Fibroblast of the aortic adventitia (primary cell): Measurements from ENCODE around the gene LPIN3. TPM values are rescaled to one million over a fixed set of nuclear protein-coding genes. Genes with fewer than 3 reads are reported as not detected.

Experiments
- DNase-seq: peaks from one replicate; pipeline ENCODE4 v3.0.0-alpha.2; 2010; ENCODE audit warnings: low read depth
- H3K4me3 ChIP-seq: 2 replicates; pipeline ENCODE4 v1.5.1; 2011; ENCODE audit warnings: low read depth, mild to moderate bottlenecking, control low read depth, low read length, moderate library complexity
- total RNA-seq: library from RNA; depleted of rRNA; stranded (reverse); fragments of >200 nt; gene quantifications from 2 replicates; pipeline ENCODE4 v1.2.3, GENCODE V29; 2012; ENCODE audit warnings: low replicate concordance
- TF ChIP-seq, protein P1 (sequence below): IDR thresholded peaks from 2 replicates; pipeline ENCODE4 v1.5.1; 2011; ENCODE audit warnings: mild to moderate bottlenecking, low read length, control low read depth, inconsistent platforms; ENCODE audit not compliant: insufficient read depth

The LPIN3 gene
- total RNA-seq, 1 donor = 3.4 TPM

DNA sequence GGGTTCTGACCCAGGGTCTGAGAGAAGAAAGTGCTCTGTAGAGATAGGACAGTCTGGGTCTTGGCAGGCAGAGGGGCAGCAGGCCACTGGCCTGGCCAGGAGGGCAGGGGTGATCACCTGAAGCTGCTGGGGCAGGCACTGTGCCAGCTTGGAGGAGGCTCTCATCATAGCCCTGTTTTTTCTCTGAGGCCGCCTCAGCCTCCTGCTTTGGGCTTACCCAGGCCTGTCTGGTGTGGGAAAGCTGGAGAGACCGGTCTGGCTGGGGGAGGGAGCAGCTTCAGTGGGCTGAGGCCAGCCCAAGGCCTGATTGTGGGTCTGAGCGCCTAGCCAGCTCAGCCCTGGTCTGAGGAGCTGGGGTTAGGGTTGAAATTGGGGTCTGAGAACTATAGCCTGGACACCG lies 3.9 kb downstream of the LPIN3 start:
- no peak overlapping the region for H3K4me3 ChIP-seq
- DNase-seq = no peak
- TF ChIP-seq, protein P1, sequence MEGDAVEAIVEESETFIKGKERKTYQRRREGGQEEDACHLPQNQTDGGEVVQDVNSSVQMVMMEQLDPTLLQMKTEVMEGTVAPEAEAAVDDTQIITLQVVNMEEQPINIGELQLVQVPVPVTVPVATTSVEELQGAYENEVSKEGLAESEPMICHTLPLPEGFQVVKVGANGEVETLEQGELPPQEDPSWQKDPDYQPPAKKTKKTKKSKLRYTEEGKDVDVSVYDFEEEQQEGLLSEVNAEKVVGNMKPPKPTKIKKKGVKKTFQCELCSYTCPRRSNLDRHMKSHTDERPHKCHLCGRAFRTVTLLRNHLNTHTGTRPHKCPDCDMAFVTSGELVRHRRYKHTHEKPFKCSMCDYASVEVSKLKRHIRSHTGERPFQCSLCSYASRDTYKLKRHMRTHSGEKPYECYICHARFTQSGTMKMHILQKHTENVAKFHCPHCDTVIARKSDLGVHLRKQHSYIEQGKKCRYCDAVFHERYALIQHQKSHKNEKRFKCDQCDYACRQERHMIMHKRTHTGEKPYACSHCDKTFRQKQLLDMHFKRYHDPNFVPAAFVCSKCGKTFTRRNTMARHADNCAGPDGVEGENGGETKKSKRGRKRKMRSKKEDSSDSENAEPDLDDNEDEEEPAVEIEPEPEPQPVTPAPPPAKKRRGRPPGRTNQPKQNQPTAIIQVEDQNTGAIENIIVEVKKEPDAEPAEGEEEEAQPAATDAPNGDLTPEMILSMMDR = no peak

DNA sequence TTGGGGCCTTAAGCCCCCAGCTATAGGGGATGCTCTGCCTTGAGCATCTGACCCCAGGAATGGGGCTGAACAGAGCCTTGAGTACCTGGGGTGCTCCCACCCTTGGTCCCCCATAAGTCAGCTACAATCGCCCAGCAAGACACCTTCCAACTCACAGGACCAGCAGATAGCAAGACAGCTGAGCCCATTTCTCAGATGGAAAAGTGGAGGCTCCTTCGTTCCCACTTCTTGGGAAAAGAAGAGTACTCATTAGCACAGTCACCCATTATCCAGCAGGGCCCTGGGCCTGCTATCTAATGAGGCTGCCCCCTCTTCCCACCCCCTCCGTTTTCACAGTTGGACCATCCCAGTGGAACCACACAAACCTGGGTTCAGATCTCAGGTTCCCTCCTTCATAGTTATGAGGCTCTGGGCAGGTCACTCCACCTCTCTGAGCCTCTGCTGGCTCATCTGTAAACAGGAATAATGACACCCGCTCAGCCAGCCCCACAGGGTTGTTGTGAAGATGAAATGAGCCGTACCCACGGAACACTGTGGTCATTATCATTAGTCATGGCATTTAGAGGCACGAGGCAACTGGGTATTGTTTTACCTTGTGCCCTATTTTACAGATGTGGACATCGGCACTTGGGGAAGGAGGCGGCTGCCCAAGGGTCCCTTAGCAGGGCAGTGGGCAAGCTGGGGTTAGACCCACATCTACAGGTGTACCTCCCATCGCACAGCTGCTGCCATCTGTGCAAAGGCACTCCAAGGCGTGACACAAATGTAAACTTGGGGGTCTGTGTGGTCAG lies 4.5 kb downstream of the LPIN3 start:
- TF ChIP-seq, protein P1 = no peak
- no peak for DNase-seq
- H3K4me3 ChIP-seq = no peak overlapping the region

DNA sequence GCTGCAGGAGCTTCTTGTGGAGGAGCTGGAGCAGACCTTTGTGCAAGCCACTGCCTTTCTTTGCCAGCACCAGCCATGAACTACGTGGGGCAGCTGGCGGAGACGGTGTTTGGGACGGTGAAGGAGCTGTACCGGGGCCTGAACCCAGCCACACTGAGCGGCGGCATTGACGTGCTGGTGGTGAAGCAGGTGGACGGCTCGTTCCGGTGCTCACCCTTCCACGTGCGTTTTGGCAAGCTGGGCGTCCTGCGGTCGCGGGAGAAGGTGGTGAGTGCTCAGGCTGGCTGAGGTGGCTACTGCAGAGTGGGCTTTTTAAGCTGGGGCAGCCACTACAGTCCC lies 5.1 kb downstream of the LPIN3 start:
- no peak overlapping the region for H3K4me3 ChIP-seq
- TF ChIP-seq, protein P1 = no peak
- no peak for DNase-seq

DNA sequence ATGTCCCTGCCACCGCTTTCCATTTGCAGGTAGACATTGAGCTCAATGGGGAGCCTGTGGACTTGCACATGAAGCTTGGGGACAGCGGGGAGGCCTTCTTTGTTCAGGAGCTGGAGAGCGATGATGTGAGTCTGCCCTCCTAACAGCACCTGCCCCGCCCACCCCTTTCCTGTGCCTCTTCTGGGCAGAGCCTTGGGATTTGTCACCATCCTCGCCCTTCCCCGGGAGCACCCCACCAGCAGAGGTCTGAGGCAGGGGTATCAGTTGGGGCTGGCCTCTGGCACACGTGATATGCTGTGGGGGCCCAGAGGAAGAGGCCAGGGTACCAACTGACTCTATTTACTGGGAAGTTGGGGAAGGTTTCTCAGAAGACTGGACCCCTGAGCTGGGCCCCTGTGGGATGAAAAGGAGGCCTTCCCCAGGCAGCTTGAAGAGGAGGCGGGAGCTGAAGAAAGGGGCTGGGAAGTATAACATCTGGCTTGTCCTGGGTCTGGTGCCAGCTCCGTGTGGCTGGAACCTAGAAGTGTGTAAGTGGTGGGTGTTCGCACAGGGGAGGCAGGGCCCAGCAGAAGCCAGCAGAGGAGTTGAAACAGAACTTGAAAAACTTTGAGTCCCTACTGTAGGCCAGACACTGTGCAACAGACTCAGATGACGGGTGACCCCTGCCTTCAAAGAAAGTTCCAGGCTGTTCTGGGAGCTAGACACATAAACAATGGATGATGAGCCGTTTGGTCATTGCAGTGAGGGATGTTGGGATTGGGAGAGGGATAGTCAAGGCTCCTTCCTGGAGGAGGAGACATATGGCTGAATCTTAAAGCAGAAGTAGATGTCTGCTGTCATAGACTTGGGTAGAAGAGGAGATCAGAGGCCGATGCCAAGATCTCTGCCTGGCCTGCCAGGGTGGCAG lies 7.2 kb downstream of the LPIN3 start:
- TF ChIP-seq, protein P1 = no peak
- no peak overlapping the region for H3K4me3 ChIP-seq
- DNase-seq = no peak

DNA sequence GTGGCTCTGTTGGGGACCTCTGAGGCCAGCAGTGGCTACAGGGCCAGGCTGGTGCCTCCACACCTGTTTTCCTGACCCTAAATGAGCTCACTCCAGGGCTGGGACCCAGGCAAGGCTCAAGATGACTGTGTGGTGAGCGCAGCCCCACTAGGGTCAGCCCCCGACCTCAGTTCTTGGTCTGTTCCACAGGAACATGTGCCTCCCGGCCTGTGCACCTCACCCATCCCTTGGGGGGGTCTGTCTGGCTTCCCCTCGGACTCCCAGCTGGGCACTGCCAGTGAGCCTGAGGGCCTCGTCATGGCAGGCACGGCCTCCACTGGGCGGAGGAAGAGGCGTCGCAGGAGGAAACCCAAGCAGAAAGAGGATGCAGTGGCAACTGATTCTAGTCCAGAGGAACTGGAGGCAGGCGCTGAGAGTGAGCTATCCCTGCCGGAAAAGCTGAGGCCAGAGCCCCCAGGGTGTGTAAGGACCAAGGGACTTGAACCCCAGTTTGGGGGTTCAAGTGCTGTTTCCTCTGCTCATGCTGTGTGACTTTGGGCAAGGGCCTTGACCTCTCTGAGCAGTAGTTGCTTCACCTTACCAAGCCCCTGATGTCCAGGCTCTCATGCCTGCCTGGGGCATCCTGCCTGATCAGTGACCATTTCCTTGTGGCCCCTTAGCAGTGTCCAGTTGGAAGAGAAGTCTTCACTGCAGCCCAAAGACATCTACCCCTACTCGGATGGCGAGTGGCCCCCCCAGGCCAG lies 8.0 kb downstream of the LPIN3 start:
- H3K4me3 ChIP-seq = no peak overlapping the region
- TF ChIP-seq, protein P1 = no peak
- no peak for DNase-seq

DNA sequence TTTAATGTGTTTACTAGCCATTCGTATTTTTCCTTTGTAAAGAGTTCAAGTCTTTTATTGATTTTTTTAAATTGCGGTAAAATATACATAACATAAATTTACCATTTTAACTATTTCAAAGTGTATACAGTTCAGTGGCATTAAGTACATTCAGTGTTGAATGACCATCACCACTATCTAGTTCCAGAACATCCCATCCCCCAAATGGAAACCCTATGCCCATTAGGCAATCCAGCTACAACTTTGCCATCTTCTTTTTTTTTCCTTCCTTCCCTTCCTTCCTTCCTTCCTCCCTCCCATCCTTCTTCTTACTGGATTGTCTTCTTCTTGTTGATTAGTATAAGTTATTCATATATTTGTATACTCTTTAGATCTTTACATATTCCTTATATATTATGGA lies 8.6 kb downstream of the LPIN3 start:
- no peak overlapping the region for H3K4me3 ChIP-seq
- TF ChIP-seq, protein P1 = no peak
- no peak for DNase-seq
